NCI-H146 (cell line): ENCODE results near the gene PLCB3.
"Not testable (repeated sequence)": the region's sequence is repeated elsewhere in the genome, so short reads cannot be mapped to it uniquely, and the experiment has no call there.

ENCODE experiments used
- DNase-seq: peaks from one replicate; lab custom pipeline; 2025; lab: John Stamatoyannopoulos, UW

PLCB3 gene

GRCh38 chr11:64304316-64305072 lies 53.2 kb downstream of the PLCB3 start:
- DNase-seq = peak; percentile 90

- DNase-seq = peak; percentile 100
These were observed 53.9 kb downstream of the PLCB3 start, which contains the start of gene ESRRA for GRCh38 chr11:64305075-64305690. TSS of gene ESRRA (plus strand) at chr11:64305524. CDS start at chr11:64307180, 1,656 bp downstream.

- peak; percentile 68 for DNase-seq
These were observed 54.6 kb downstream of the PLCB3 start for GRCh38 chr11:64305691-64306562.

GRCh38 chr11:64306563-64306875 lies 55.2 kb downstream of the PLCB3 start:
- no peak for DNase-seq

- no peak for DNase-seq
These were observed 55.7 kb downstream of the PLCB3 start for GRCh38 chr11:64306876-64307622.

- DNase-seq = not testable (repeated sequence)
These were observed 56.5 kb downstream of the PLCB3 start for GRCh38 chr11:64307795-64308194.

GRCh38 chr11:64312947-64313346 lies 61.6 kb downstream of the PLCB3 start:
- no peak for DNase-seq

- no peak for DNase-seq
These were observed 62.3 kb downstream of the PLCB3 start for GRCh38 chr11:64313491-64314145.

- DNase-seq = no peak
These were observed 62.9 kb downstream of the PLCB3 start for GRCh38 chr11:64314146-64314804.

- DNase-seq = no peak
These were observed 63.7 kb downstream of the PLCB3 start for GRCh38 chr11:64314805-64315561.

- not testable (repeated sequence) for DNase-seq
These were observed 64.6 kb downstream of the PLCB3 start for GRCh38 chr11:64315667-64316526.

GRCh38 chr11:64316672-64317324 lies 65.5 kb downstream of the PLCB3 start:
- DNase-seq = peak; percentile 69

- DNase-seq = peak; percentile 98
These were observed 66.1 kb downstream of the PLCB3 start, which contains the start of gene TRMT112 for GRCh38 chr11:64317325-64317960. TSS of gene TRMT112 (minus strand) at chr11:64317559. CDS start at chr11:64317526, 33 bp downstream.

- DNase-seq = peak; percentile 96
These were observed 66.8 kb downstream of the PLCB3 start, which contains the start of gene PRDX5 for GRCh38 chr11:64317961-64318765. TSS of gene PRDX5 (plus strand) at chr11:64318121. CDS start at chr11:64318216, 95 bp downstream.
